Fibroblast of pulmonary artery (primary cell): ENCODE results near the gene ZNF324.
A peak's percentile ranks its signal among the peaks of the same experiment; 100 is the strongest.

ENCODE experiments used
- DNase-seq: peaks from one replicate; pipeline ENCODE4 v3.0.0-alpha.2; 2010; ENCODE audit warnings: low read depth
- H3K4me3 ChIP-seq: replicated peaks from 2 replicates; pipeline ENCODE4 v1.5.1; 2011; ENCODE audit warnings: low read depth, mild to moderate bottlenecking, control low read depth, low read length, moderate library complexity
- TF ChIP-seq, protein P1 (sequence below): IDR thresholded peaks from 2 replicates; pipeline ENCODE4 v1.5.1; 2011; ENCODE audit warnings: mild to moderate bottlenecking, control low read depth, low read length, inconsistent platforms; ENCODE audit errors: missing control alignments

ZNF324 gene

DNA sequence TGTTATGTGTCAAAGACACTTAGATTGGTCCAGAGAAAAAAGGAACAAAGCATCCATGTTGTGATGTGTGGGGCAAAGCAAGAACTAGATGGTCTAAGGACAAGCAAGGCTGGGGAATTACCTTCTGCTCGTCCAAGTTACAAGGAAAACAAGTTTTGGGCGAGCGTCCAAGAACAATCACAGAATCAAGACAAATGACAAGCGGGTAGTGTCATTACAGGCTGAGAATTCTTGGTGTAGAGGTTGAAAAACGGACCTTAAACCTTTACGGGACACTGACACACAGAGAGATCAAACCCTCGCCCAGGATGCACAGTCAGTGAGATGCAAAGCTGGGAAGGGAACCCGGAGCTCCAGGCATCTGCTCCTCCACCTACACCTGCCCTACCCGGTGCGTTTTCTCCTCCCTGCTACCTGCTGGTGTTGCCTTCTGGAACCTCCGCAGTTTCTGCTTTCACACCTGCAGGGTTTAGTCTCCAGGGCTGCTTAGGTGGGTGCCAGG lies 16.0 kb upstream of the ZNF324 start:
- TF ChIP-seq, protein P1, sequence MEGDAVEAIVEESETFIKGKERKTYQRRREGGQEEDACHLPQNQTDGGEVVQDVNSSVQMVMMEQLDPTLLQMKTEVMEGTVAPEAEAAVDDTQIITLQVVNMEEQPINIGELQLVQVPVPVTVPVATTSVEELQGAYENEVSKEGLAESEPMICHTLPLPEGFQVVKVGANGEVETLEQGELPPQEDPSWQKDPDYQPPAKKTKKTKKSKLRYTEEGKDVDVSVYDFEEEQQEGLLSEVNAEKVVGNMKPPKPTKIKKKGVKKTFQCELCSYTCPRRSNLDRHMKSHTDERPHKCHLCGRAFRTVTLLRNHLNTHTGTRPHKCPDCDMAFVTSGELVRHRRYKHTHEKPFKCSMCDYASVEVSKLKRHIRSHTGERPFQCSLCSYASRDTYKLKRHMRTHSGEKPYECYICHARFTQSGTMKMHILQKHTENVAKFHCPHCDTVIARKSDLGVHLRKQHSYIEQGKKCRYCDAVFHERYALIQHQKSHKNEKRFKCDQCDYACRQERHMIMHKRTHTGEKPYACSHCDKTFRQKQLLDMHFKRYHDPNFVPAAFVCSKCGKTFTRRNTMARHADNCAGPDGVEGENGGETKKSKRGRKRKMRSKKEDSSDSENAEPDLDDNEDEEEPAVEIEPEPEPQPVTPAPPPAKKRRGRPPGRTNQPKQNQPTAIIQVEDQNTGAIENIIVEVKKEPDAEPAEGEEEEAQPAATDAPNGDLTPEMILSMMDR, result no peak
- peak overlapping the region; percentile 72 for H3K4me3 ChIP-seq
- DNase-seq, result no peak

DNA sequence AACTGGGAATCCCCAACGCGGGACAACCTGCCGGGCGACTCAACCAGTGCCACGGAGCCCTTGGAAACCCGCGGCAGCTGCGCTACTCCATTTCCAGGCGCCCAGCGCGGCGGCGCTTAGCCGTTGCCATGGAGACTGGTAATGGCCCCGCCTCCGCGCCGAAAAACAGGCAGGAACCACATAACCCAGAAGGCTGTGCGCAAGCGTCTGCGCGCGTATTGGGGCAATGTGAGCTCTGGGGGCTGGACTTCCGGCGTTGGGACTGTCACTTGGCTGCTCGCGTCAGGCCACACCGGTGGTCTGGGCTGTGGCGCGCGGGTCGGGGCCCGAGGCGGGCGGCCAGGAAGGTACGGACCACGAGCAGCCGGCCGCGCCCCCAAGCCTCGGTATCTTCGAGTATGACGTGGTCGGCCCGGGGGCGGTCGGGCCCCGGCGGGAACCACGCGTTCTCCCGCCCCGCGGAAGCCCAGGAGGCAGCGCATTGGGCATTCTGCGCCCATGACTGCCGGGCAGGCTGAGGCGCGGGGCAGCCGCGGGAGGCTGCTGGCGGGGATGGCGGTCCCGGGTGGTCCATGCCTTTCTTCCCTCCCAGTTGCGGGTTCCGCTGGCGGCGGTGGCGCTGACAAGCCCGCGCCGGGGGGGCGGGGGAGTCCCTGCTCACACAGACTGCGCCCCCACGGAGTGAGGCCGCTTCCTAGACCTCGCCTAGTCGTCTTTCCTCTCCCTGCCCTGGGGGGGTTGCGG lies 15.3 kb upstream of the ZNF324 start, which contains the start of gene ZNF324B:
TSS of gene ZNF324B (plus strand) at position 265 of the 744 bp plus-strand sequence. CDS start 2,080 bp downstream, outside the sequence.
- peak; percentile 95 for DNase-seq
- H3K4me3 ChIP-seq, result peak within 1 kb of the TSS; percentile 72
- TF ChIP-seq, protein P1, result no peak

DNA sequence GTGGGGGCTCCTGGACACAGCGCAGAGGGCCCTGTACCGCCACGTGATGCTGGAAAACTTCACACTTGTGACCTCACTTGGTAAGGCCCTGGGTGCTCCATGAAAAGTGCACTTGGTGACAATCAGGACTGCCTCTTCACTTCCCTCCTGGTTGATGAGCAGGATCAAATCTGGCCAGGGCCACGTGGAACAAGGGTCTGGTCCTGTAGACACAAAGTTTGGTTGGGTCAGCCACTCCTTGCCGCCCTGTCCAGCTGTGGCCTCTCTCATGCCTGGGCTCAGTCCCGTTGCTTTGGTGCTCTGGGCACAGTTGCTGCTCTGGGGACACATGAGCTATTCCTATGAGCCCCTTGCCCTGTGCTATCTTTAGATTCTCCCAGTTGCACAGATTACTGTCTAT lies 13.1 kb upstream of the ZNF324 start:
- H3K4me3 ChIP-seq, result no peak overlapping the region
- TF ChIP-seq, protein P1, result no peak
- DNase-seq, result no peak

DNA sequence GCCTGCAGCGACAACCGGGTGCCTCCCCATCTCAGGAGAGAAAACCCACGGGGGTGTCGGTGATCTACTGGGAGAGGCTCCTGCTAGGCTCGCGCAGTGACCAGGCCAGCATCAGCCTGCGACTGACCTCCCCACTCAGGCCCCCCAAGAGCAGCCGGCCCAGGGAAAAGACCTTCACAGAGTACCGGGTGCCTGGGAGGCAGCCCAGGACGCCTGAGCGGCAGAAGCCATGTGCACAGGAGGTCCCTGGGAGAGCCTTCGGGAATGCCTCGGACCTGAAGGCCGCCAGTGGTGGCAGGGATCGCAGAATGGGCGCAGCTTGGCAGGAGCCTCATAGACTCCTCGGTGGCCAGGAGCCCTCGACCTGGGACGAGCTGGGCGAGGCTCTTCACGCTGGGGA lies 11.6 kb upstream of the ZNF324 start:
- no peak overlapping the region for H3K4me3 ChIP-seq
- DNase-seq, result no peak
- TF ChIP-seq, protein P1, result no peak

DNA sequence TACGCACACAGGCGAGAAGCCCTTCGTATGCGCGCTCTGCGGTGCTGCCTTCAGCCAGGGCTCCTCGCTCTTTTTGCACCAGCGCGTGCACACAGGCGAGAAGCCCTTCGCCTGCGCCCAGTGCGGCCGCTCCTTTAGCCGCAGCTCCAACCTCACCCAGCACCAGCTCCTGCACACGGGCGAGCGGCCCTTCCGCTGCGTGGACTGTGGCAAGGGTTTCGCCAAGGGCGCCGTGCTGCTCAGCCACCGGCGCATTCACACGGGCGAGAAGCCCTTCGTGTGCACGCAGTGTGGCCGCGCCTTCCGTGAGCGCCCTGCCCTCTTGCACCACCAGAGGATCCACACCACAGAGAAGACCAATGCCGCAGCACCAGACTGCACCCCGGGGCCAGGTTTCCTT lies 10.8 kb upstream of the ZNF324 start:
- DNase-seq, result no peak
- H3K4me3 ChIP-seq, result no peak overlapping the region
- TF ChIP-seq, protein P1, result no peak

DNA sequence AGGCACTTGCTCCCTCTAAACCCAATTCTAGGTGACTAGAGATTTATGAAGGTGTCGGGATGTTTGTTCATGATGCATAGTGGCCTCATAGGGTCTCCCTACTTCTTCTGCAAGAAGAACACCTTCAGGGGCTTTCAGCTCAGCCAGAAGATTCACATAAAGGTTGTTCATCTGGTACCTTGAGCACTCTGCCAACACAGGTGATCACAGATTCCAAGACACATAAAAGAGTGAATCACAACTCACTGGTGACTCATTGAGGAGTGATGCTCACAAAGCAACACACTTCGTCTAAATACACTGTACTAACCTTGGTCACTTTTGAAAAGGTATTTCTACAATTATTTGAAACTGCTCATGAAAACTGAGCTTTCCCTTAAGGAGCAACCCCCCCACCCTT lies 6.8 kb upstream of the ZNF324 start:
- DNase-seq, result no peak
- no peak overlapping the region for H3K4me3 ChIP-seq
- TF ChIP-seq, protein P1, result no peak
